C4-2B (cell line): Measurements from ENCODE around the gene KREMEN2.

Experiments used
- ZFX ChIP-seq: fragments of 450-650 bp; IDR thresholded peaks from 2 replicates; pipeline ENCODE4 v1.6.1; 2017
- TF ChIP-seq, protein P1 (sequence below): fragments of 450-650 bp; conservative IDR thresholded peaks from 2 replicates; pipeline ENCODE4 v1.5.1; 2017; ENCODE audit warnings: mild to moderate bottlenecking

DNA sequence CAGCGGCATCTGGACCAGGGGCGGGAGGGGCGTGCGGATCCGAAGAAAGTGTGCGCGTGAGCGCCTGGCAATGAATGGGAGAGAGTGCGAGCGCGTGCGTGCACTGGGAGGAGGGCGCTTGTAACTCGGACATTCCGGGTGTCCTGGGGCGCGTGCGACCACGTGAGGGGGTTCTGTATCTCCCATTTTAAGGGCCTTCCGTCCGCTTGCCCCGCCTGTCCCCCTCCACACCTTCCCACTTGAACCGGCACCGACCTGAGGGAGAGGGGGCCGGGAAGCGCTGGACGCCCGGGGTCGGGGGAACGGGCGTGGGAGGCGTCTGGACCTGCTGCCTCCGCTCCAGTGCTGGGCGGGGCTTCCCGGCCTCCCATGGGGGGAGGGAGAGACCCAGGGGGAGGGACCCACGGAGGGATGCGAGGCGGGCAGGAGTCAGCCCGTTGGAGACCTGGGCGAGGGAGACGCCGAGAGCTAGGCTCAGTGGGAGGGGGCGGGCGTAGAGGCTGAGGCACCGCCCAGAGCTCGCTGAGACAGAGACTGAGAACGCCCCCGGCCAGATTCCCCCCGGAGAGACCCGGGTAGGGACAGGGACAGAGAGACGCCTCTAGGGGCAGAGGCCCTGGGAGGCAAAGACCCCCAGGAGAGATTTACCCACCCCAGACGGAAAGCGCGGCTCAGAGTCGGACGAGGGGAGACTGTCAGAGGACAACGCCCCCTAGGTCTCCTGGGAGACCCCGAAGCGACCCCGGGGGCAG, at the start of gene KREMEN2:
- TF ChIP-seq, protein P1, sequence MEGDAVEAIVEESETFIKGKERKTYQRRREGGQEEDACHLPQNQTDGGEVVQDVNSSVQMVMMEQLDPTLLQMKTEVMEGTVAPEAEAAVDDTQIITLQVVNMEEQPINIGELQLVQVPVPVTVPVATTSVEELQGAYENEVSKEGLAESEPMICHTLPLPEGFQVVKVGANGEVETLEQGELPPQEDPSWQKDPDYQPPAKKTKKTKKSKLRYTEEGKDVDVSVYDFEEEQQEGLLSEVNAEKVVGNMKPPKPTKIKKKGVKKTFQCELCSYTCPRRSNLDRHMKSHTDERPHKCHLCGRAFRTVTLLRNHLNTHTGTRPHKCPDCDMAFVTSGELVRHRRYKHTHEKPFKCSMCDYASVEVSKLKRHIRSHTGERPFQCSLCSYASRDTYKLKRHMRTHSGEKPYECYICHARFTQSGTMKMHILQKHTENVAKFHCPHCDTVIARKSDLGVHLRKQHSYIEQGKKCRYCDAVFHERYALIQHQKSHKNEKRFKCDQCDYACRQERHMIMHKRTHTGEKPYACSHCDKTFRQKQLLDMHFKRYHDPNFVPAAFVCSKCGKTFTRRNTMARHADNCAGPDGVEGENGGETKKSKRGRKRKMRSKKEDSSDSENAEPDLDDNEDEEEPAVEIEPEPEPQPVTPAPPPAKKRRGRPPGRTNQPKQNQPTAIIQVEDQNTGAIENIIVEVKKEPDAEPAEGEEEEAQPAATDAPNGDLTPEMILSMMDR: peak; percentile 25
- no peak for TF ChIP-seq ZFX
